SK-N-DZ (cell line): ENCODE results near the gene PITPNM1.
"Not testable (repeated sequence)": the region's sequence is repeated elsewhere in the genome, so short reads cannot be mapped to it uniquely, and the experiment has no call there.

Experiments
- DNase-seq: peaks from one replicate; pipeline ENCODE4 v3.0.0-alpha.2; 2015; ENCODE audit warnings: low spot score

Gene PITPNM1

DNA sequence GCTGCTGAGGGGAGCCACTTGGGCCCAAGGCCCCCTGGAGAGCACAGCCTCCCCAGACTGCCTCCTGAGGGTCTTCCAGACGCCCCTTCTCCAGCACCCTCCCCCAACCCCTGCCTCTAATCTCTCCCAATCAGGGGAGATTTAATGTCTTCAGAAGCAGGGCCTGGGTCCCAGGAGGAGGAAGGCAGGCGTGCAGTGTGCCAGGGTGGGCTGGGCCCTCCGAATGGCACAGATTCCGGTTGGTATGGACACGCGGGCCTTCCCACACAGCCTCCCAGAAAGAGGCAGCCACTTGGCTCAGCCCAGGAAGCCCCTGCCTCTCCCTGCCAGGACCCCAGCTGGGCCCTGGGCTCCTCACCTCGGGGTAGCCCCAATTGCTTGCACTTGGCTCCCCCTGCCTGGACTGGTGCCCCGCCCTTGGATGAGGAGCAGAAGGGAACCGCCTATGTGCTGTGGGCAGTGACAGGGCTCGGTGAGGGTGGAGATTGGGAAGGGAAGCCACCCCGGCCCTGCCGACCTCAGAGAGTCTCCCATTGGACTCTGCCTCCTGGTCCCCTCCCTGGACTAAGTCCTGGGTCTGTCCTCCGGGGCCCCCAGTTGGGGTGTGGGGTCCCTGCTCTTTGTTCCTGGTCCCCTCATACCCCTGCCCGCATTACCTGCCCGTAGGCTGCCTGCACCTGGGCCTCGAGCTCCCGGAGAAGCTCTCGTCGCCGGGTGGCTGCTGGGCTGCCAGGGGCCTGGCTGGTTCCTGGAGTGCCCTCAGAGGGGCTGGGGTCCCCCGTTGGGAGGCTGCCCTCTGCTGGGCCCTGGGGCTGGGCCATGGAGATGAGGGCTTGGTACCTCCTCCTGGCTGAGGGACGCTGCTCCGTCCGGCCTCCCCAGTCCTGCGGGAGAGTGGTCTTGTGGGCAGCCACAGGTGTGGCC, 18.7 kb upstream of the PITPNM1 start:
- DNase-seq, result no peak

- no peak for DNase-seq
These were observed 17.8 kb upstream of the PITPNM1 start, which contains the start of gene CABP2 for GRCh38 chr11:67522844-67523555. Gene CABP2 (minus strand): TSS chr11:67523446. CDS start chr11:67523326, 120 bp downstream.

- no peak for DNase-seq
These were observed 17.2 kb upstream of the PITPNM1 start for GRCh38 chr11:67522338-67522737.

DNA sequence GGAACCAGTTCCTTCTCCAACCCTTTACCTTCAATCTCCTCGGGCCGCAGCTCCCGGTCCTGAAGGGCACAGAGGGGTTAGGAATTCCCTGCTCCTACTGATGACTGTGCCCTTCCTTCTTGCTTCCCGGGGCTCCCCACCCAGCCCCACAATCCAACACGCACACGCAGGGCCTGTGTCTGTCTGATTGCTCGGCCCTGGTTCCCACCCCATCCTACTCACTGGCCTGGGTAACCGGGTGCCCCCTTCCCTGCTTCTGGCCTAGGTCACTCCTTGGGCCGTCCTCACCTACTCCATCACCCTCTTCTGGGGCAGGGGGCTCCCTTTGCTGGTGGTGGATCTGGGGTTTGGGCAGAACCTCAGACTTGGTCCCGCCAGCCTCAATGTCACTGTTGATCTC, 16.8 kb upstream of the PITPNM1 start:
- DNase-seq, result no peak

DNA sequence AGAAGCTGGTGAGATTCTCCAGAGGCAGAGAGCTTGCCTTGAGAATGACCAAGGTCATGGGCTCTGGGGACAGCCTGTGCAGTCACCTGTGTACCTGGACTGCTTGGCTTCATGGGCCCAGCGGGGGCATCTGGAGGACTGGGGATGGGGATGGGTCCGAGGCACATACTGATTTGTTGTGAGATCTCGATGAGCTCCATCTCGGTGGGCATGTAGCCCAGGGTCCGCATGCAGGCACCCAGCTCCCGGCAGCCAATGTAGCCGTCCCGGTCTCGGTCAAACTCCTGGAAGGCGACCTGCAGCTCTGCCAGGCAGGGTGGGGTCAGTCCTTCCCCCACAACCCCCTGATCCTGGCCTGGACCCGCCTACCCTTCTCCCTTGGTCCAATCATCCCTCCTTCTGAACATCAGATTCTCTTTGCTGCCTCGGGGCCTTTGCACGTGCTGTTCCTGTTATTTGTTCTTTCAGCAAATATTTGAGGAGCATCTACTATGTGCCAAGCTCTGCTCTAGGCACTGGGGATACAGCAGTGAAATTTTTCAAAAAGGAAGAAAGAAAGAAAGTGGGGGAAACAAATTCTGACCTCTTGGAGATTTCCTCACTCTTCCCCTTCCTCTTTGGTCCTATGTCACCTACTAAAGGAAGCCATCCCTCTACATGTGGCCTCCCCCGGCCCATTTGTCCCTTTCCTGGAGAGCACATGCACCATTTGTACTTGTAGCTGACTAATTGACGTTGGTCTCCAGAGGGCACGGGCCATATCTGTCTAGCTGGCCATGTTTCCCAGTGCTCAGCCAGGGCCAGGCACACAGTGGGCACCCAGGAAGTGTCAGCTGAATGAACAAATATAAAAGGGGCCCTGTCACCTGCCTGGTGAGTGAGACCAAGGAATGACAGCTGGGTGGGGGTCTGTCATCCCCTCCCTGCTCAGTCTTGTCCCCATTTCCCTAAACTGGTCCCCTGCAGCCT, 16.0 kb upstream of the PITPNM1 start:
- no peak for DNase-seq

DNA sequence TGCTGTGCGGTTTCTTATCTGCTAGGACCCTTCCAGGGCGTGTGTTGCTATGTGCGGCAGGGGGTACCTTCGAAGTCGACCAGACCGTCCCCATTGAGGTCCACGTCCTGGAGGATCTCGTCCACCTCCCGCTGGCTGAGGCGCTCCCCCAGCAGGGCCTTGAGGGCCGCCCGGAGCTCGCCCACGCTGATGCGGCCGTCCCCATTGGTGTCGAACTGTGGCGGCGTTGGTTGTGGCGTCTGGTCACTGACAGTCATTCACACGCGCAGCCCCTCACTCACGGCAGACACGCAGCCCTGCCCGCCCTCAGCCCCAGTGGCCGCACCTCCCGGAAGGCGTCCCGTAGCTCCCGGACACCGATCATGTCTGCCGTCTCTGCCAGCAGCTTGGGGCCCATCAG, 14.6 kb upstream of the PITPNM1 start:
- DNase-seq, result no peak

- DNase-seq, result no peak
These were observed 12.8 kb upstream of the PITPNM1 start for GRCh38 chr11:67517784-67518552.

GRCh38 chr11:67516806-67517205, 11.6 kb upstream of the PITPNM1 start:
- no peak for DNase-seq

GRCh38 chr11:67514116-67514515, 9.0 kb upstream of the PITPNM1 start:
- DNase-seq, result no peak

- DNase-seq, result not testable (repeated sequence)
These were observed 6.4 kb upstream of the PITPNM1 start for GRCh38 chr11:67511558-67511957.

GRCh38 chr11:67510023-67510345, 4.8 kb upstream of the PITPNM1 start:
- DNase-seq, result no peak

DNA sequence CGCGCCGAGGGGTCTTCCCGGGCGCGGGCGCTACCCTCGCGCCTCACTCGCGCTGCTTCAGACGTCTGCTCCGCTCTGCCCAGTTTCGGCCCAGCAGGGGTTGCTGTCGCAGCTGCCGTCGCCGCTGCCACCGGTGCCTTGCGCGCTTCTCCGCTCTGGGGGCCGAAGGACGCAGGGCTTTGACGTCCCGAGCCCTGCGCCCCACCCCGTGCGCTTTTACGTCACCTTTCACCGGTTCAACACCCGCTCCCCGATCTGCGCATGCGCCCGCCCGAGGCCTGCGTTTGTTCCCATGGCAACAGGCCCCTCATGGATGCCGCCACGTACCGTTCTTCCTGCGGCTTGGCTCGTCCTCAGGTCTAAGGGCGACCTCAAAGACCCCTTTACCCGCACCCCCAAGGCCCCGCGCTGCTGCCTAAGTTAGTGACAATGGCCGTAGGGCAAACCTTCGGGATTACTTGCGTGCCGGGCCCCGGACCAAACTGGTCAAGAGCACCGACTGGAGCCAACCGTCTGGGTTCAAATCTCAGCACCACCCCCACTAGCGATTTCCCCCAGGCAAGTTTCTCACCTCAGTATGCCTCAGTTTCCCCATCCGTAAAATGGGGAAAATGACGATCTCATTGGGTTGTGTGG, 3.4 kb upstream of the PITPNM1 start:
- peak; percentile 97 for DNase-seq

DNA sequence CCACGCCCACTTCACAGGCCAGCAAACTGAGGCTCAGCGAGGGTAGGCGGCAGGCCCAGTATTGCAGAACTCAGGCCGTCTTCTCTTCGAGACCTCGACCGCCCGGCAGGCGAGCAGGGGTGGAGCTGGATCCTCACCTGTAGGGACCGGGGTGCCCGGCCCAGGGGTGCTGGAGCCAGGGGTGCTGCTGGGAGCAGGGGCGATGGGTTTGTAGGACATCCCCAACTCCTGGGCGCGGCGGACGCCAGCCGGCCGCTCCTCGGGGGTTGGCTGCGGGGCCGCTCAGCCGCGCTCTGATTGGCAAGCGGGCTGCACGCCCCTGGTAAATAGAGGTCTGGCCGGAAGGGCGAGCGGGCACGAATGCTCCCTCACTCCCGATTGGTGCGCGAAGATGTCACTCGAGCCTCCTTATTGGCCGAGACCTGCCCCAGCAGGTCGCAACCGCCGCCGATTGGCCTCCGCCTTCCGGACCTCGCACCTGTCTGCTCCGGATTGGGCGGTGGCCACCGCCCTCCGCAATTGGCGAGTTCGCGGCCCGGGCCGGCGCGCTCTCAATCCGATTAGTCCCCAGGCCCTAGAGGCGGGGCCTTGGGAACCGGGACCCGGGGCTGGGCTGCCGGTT, 2.8 kb upstream of the PITPNM1 start, which contains the start of gene CDK2AP2:
TSS of gene CDK2AP2 (minus strand) at position 299 of the 622 bp plus-strand sequence. CDS start at position 219, 80 bp downstream.
- peak; percentile 99 for DNase-seq

DNA sequence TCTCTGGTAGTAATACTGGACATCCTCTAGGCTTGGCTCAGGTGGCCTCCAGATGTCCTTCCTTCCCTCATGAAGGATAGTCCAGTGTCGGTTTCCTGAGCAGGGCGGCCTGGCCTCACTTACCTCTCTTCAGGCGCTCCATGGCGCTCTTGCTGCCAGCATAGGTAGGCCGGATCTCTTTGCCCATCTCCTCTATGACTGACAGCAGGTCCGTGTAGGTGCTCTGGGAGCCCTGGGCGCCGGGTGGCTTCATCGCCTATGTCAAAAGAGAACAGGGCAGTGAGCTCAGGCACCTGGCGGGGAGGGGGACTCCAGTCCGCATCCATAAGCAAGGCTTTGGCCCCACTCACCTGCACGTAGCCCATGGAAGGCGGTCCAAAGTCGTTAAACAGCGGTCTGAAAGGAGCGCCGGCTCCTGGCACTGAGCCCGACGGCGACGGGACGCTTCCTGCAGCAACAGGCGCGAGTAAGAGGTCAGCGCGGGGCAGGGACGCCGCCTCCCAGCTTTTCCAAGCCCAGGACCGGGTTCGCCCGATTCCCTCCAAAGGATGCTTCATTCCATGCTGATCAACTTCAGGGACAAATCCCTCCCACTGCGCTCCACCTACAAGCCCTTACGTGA, 2.2 kb upstream of the PITPNM1 start:
- DNase-seq, result no peak

DNA sequence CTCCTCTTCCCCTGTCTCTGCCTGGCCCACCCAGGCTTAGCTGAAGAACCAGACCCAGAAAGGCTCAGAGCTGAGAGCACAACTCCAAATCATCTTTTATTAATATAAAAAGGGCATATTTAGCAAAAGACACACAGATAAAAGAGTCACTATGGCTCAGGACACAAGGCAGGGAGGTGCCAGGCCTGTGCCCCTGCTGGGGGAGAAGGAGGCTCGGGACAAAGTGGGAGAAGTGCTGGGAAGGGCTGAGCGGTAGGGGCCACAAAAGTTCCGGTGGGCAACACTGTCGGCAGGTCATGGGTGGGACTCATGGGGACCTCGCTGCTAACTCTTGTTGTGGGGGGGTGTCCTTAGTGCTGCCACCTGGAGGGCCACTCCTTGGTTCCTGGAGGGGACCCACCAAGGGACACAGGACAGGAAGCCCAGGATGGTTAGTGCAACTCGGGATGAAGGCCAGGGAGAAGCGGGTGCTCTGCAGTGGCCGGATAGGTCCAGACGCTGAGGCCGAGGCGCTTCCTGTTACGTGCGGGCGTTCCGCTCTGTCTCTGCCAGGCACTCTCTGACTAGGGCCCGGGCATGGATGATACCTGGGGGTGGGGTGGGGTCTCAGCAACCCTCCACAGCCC, 1.4 kb upstream of the PITPNM1 start:
- DNase-seq, result no peak

DNA sequence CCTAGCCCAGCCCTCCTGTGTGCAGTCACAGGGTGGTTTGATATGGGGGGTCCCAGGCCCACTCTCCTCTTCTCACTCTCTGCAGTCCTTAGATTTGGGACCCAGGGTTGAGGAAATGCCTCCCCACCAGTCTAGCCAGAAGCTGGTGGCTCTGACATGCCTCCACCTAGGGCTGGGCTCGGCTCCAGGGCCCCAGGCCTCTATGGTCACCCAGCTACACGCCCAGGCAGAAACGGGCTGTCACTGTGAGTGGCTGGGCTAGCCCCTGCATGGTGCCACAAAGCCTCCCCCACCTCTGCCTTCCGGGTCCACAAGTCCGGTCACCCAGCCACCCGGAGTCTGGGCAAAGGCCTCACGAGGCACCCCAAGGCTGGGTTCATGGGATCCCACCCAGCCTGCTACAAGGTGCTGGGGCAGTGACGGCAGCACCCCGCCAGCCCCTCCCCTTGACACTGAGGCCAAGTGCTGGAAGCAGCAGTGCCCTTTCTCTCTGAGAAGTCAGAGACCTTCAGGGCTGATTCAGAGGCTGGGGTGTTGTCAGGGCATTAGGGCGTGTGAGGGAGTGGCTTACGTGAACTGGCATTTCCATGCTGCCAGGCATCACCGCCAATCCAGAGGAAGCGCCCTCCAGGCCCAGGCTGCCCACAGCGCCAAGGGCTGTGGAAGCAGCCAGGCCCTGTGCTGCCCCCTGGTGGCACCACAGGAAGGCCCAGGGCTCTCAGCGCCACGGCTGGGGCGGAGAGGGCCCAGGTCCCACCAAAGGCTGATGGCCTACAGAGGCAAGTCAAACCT, 638 bp upstream of the PITPNM1 start:
- peak; percentile 79 for DNase-seq

DNA sequence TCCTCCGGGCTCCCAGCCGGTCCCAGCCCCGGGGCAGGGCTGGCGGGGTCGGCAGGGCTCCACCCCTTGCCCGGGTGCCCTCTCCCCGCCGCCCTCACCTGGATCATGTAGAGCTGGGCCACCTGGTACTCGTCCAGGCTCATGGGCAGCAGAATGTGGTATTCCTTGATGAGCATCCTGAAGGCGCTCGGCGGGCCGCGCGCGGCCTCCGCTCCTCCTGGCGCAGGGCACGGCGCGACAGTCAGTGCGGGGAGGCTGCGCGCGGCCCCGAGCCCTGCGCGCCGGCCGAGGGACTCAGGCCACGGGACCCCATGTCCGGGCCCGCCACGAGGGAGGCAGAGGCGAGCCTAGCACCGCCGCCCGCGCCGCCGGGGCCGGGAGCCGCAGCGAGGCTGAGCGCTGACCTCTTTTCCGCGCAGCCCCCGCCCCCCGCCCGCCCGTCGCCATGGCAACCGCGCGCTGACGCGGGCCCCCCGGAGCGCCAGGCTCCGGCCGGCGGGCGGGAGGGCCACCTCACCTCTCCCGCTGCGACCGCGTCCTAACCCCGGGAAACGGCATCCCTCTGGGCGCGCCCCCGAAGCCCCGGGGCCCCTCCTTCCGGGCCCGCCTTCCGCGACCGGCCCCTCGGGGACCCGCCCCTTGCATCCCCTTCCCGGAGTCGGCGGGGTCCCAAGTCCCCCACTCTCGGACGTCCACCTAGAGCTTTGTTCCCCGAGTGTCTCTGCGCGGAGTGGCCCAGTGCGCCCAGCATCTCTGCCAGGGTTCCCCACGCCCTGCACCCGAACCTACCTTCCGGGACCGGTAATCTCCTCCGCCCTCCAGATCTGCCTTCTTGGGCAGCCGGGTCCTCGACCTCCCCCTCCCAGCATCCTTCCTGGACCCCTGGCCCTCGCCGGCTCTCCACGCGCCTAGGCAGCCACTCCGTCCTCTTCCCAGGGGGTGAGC, 886 bp downstream of the PITPNM1 start:
- DNase-seq, result peak; percentile 36
